ENCODE results near the gene KLHL21. TPM values are rescaled to one million over a fixed set of nuclear protein-coding genes. Genes with fewer than 3 reads are reported as not detected.

KLHL21 gene
- total RNA-seq, 2 experiments from 2014 or later, result 22.8 to 23.0 TPM

DNA sequence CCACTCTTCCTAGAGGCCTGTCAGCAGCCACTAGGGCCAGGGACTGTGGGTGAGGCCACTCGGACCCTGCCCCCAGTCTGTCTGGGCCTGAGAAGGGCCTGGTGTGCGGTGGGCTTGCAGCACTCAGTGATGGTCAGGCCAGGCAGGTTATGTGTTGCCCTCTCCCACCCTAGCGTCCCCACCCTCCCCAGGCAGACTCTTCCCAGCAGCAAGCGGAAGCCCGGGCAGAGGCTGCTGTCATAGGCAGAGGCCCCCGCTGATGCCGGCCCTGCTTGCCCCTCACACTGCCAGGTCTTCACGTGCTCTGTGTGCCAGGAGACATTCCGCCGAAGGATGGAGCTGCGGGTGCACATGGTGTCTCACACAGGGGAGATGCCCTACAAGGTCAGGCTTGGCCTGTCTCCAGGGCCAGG lies 16.3 kb downstream of the KLHL21 start:
- ChIA-PET POLR2A (no interaction called here), CTCF (no interaction called here)
- no peak for DNase-seq
- Mint-ChIP-seq H3K27me3 (ENCODE audit: low read depth) (no peaks in the 10 kb centered on the region), H3K36me3 (ENCODE audit: low read depth) (peaks cover 33% of the 10 kb centered on the region), H3K4me1 (ENCODE audit: low read depth) (peaks cover 34% of the 10 kb centered on the region), H3K4me3 (no peak overlapping the region), H3K27ac (no peak overlapping the region), H3K9me3 (ENCODE audit: insufficient read depth) (no peaks in the 10 kb centered on the region)
- ATAC-seq, result no peak

DNA sequence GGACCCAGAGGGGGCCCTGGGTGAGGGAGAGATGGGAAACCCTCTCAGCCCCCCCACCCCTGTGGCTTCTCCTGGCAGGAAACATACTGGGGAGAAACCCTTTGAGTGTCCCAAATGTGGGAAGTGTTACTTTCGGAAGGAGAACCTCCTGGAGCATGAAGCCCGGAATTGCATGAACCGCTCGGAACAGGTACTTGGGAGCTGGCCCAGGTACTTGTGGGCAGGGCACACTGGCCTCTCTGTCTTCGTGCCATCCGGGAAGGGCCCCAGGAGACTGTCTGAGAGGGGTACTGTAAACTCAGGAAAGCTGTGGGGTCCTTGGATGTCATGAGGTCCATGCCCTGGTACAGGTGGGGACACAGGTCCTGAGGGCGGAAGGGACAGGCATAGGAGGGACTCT lies 16.8 kb downstream of the KLHL21 start:
- H3K27ac Mint-ChIP-seq, result no peak overlapping the region
- CTCF ChIA-PET, result no interaction called here
- no peaks in the 10 kb centered on the region for H3K27me3 Mint-ChIP-seq (ENCODE audit: low read depth)
- DNase-seq (no peak), ATAC-seq (no peak)
- H3K4me1 Mint-ChIP-seq (ENCODE audit: low read depth), result peaks cover 34% of the 10 kb centered on the region
- POLR2A ChIA-PET, result no interaction called here
- H3K4me3 Mint-ChIP-seq, result no peak overlapping the region
- H3K9me3 Mint-ChIP-seq (ENCODE audit: insufficient read depth), result no peaks in the 10 kb centered on the region
- peaks cover 33% of the 10 kb centered on the region for H3K36me3 Mint-ChIP-seq (ENCODE audit: low read depth)

DNA sequence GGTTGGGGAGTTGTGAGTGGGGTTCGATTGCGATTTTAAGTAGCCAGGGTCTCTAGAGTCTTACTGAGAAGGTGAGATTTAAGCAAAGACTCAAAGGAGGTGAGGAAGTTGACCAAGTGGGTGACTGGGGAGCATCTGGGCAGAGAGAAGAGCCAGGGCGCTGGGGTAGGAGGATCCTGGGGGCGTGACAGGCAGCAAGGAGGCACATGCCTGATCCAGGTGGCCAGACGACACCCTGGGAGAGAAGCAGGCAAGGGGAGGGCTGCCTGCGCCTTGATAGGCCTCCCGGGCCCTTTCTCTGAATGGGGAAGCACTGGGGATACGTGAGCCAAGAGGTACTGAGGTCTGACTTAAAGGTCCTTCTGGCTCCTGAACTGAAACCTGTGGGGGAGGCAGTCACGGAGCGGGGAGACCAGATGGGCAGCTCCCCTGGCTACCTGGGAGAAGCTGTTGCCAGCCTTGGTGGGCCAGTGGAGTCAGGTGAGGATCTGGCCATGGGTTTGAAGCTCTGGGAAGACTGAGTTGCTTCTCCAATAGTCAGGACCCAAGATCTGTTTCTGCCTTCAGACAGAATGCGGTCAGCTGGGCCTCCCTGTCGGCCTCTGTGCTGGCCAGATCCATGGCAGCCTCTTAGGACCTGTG lies 17.5 kb downstream of the KLHL21 start:
- H3K4me1 Mint-ChIP-seq (ENCODE audit: low read depth), result peaks cover 35% of the 10 kb centered on the region
- H3K9me3 Mint-ChIP-seq (ENCODE audit: insufficient read depth), result no peaks in the 10 kb centered on the region
- H3K36me3 Mint-ChIP-seq (ENCODE audit: low read depth), result peaks cover 28% of the 10 kb centered on the region
- no peak overlapping the region for H3K27ac Mint-ChIP-seq
- ChIA-PET POLR2A (no interaction called here), CTCF (no interaction called here)
- H3K4me3 Mint-ChIP-seq, result no peak overlapping the region
- ATAC-seq, result no peak
- H3K27me3 Mint-ChIP-seq (ENCODE audit: low read depth), result no peaks in the 10 kb centered on the region
- DNase-seq, result no peak

DNA sequence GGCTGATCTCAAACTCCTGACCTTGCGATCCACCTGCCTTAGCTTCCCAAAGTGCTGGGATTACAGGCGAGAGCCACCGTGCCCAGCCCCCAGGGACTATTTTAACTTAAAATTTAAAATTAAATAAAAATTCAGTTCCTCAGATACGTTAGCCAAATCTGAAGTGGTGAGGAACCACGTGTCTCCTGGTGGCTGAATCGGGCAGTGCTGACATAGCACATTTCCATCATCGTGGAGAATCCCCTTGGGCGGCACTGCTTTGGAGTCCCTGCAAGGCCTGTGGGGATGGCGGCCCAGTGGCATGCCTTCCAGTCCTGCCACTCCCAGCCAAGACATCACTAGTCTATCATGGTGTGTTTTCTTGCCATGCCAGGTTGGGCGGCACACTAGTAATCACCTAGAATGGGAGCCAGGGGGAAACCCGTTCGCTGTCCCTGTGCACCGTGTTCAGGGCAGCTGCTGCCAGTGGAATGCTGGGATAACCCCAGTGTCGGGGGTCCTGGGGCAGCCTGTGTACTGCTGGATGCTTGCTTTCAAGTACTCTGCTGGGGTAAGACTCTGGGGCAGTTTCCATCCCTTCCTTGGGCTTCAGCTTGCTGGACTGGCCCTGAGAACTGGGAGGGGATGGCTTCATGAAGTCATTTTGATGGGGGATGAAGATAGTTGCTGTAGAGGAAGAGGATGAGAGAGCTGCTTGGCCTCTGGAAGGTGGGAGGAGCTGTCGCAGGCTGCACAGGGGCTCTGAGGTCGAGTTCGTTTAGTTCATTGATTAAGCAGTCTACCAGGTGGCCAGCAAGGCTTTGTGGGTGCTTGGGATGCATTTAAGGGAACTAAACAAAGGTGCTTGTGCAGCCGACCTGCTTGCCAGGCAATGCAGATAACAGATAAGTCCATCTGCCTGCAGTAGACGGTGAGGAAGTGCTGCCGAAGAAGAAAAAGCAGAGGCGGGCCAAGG lies 18.3 kb downstream of the KLHL21 start:
- H3K9me3 Mint-ChIP-seq (ENCODE audit: insufficient read depth), result no peaks in the 10 kb centered on the region
- no peaks in the 10 kb centered on the region for H3K27me3 Mint-ChIP-seq (ENCODE audit: low read depth)
- POLR2A ChIA-PET, result no interaction called here
- H3K27ac Mint-ChIP-seq, result peak overlapping the region; percentile 32
- H3K4me1 Mint-ChIP-seq (ENCODE audit: low read depth), result peaks cover 40% of the 10 kb centered on the region
- H3K4me3 Mint-ChIP-seq, result no peak overlapping the region
- no peak for DNase-seq
- CTCF ChIA-PET, result interaction anchor here (5.7 kb wide), 1 partner anchor 31 kb away, joined by 32 read pairs; the partner anchor contains the start of genes NOL9 and TAS1R1
- no peak for ATAC-seq
- H3K36me3 Mint-ChIP-seq (ENCODE audit: low read depth), result peaks cover 22% of the 10 kb centered on the region

DNA sequence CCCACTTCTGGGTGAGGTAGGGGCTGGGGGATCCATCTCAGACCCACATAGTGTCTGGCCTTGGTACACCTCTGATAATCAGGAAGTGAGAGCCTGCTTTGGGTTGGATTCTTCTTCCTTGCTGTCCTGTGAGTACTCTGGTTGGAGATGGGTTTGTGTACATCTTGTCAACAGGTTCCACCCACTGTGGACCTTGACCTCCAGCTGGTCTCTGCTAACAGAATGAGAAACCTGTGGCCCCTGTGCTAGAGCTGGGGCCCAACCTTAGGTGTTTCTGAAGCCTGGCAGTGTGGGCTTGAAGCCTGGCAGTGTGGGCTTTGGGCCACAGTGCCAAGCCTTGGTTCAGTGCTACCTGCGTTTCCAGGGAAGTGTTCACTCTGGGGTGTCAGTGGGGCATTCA lies 20.3 kb downstream of the KLHL21 start:
- ChIA-PET POLR2A (interaction anchor here (0.6 to 5.9 kb wide), 3 partner anchors 18 to 162 kb away, joined by 3 to 32 read pairs (median 3); partner anchors contain the start of genes HES2 and KLHL21), CTCF (interaction anchor here (1.2 to 5.7 kb wide), 2 partner anchors 22 to 28 kb away, joined by 3 to 32 read pairs; partner anchors contain the start of genes NOL9 and TAS1R1)
- no peak for ATAC-seq
- DNase-seq, result no peak
- H3K4me3 Mint-ChIP-seq, result no peak overlapping the region
- no peaks in the 10 kb centered on the region for H3K9me3 Mint-ChIP-seq (ENCODE audit: insufficient read depth)
- H3K27ac Mint-ChIP-seq, result peak overlapping the region; percentile 39
- H3K27me3 Mint-ChIP-seq (ENCODE audit: low read depth), result no peaks in the 10 kb centered on the region
- H3K4me1 Mint-ChIP-seq (ENCODE audit: low read depth), result peaks cover 40% of the 10 kb centered on the region
- peaks cover 9% of the 10 kb centered on the region for H3K36me3 Mint-ChIP-seq (ENCODE audit: low read depth)

DNA sequence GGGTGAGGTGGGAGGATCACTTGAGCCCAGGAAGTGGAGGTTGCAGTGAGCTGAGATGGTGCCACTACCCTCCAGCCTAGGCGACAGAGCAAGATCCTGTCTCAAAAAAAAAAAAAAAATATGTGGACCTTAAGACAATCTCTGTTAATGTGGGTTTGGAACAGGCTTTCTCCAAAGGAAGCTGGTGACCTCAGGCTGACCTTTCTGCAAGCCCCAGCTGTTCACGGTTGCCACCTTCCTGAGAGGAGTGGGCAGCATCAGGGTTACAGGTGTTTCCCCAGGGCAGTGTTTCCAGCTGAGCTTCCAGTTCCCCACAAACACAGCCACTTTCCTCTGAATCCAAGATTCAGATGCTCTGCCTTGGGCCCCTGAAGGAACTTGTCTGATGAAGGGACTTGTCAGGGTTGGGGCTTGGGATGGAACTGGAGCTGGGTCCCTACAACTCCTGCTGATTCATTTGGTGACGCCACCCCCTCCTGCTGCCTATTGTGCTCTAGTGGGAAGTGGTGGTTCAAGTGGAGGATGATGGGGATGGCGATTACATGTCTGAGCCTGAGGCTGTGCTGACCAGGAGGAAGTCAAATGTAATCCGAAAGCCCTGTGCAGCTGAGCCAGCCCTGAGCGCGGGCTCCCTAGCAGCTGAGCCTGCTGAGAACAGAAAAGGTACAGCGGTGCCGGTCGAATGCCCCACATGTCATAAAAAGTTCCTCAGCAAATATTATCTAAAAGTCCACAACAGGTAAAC lies 20.9 kb downstream of the KLHL21 start:
- ATAC-seq, result no peak
- no peak for DNase-seq
- no peaks in the 10 kb centered on the region for H3K9me3 Mint-ChIP-seq (ENCODE audit: insufficient read depth)
- ChIA-PET CTCF (interaction anchor here (0.7 to 5.7 kb wide), 3 partner anchors 23 to 36 kb away, joined by 3 to 32 read pairs (median 3); partner anchors contain the start of genes NOL9 and TAS1R1), POLR2A (interaction anchor here (0.6 to 5.9 kb wide), 3 partner anchors 19 to 46 kb away, joined by 3 to 32 read pairs (median 3); partner anchors contain the start of gene KLHL21)
- H3K4me1 Mint-ChIP-seq (ENCODE audit: low read depth), result peaks cover 37% of the 10 kb centered on the region
- no peaks in the 10 kb centered on the region for H3K27me3 Mint-ChIP-seq (ENCODE audit: low read depth)
- peak overlapping the region; percentile 99 for H3K27ac Mint-ChIP-seq
- H3K36me3 Mint-ChIP-seq (ENCODE audit: low read depth), result peaks cover 8% of the 10 kb centered on the region
- H3K4me3 Mint-ChIP-seq, result peak overlapping the region; percentile 34

DNA sequence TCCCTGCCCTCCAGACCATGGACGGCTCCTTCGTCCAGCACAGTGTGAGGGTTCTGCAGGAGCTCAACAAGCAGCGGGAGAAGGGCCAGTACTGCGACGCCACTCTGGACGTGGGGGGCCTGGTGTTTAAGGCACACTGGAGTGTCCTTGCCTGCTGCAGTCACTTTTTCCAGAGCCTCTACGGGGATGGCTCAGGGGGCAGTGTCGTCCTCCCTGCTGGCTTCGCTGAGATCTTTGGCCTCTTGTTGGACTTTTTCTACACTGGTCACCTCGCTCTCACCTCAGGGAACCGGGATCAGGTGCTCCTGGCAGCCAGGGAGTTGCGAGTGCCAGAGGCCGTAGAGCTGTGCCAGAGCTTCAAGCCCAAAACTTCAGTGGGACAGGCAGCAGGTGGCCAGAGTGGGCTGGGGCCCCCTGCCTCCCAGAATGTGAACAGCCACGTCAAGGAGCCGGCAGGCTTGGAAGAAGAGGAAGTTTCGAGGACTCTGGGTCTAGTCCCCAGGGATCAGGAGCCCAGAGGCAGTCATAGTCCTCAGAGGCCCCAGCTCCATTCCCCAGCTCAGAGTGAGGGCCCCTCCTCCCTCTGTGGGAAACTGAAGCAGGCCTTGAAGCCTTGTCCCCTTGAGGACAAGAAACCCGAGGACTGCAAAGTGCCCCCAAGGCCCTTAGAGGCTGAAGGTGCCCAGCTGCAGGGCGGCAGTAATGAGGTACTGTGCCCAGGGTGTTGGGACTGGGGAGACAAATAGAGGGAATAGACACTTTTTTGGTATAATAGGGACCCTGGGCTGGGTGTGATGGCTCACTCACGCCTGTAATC lies 21.9 kb downstream of the KLHL21 start:
- Mint-ChIP-seq H3K4me3 (peak overlapping the region; percentile 97), H3K27ac (peak overlapping the region; percentile 99), H3K4me1 (ENCODE audit: low read depth) (peaks cover 37% of the 10 kb centered on the region), H3K36me3 (ENCODE audit: low read depth) (peaks cover 8% of the 10 kb centered on the region), H3K9me3 (ENCODE audit: insufficient read depth) (no peaks in the 10 kb centered on the region), H3K27me3 (ENCODE audit: low read depth) (no peaks in the 10 kb centered on the region)
- no peak for DNase-seq
- ChIA-PET POLR2A (interaction anchor here (0.5 to 5.9 kb wide), 6 partner anchors 9 to 475 kb away, joined by 3 to 32 read pairs (median 5); partner anchors contain the start of genes KLHL21, NOL9 and TAS1R1), CTCF (interaction anchor here (0.7 to 5.7 kb wide), 7 partner anchors 9 to 91 kb away, joined by 3 to 32 read pairs (median 4); partner anchors contain the start of genes NOL9 and TAS1R1)
- ATAC-seq, result no peak

DNA sequence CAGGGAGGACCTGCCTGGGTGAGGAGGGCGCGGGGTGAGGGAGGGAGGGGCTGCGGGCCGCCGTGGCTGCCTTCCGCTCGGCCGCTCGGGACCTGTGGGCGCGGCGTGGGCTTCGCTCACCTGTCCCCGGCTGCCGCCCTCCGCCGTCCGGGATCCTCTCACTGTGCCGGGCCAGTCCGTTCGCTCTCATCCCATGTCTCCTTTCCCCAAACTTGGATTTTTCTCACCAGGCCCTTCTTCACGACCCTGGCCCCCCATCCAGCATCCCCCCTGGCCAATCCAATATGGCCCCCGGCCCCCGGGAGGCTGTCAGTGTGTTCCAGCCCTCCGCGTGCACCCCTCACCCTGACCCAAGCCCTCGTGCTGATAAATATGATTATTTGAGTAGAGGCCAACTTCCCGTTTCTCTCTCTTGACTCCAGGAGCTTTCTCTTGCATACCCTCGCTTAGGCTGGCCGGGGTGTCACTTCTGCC lies 22.5 kb downstream of the KLHL21 start:
- ChIA-PET CTCF (interaction anchor here (0.7 to 5.7 kb wide), 8 partner anchors 10 to 203 kb away, joined by 3 to 32 read pairs (median 4); partner anchors contain the start of genes NOL9 and TAS1R1), POLR2A (interaction anchor here (0.5 to 5.9 kb wide), 7 partner anchors 9 to 476 kb away, joined by 3 to 32 read pairs (median 5); partner anchors contain the start of genes KLHL21, NOL9 and TAS1R1)
- peak overlapping the region; percentile 97 for H3K4me3 Mint-ChIP-seq
- H3K27ac Mint-ChIP-seq, result peak overlapping the region; percentile 99
- DNase-seq, result no peak
- peaks cover 8% of the 10 kb centered on the region for H3K36me3 Mint-ChIP-seq (ENCODE audit: low read depth)
- no peaks in the 10 kb centered on the region for H3K9me3 Mint-ChIP-seq (ENCODE audit: insufficient read depth)
- no peak for ATAC-seq
- H3K4me1 Mint-ChIP-seq (ENCODE audit: low read depth), result peaks cover 37% of the 10 kb centered on the region
- H3K27me3 Mint-ChIP-seq (ENCODE audit: low read depth), result no peaks in the 10 kb centered on the region

DNA sequence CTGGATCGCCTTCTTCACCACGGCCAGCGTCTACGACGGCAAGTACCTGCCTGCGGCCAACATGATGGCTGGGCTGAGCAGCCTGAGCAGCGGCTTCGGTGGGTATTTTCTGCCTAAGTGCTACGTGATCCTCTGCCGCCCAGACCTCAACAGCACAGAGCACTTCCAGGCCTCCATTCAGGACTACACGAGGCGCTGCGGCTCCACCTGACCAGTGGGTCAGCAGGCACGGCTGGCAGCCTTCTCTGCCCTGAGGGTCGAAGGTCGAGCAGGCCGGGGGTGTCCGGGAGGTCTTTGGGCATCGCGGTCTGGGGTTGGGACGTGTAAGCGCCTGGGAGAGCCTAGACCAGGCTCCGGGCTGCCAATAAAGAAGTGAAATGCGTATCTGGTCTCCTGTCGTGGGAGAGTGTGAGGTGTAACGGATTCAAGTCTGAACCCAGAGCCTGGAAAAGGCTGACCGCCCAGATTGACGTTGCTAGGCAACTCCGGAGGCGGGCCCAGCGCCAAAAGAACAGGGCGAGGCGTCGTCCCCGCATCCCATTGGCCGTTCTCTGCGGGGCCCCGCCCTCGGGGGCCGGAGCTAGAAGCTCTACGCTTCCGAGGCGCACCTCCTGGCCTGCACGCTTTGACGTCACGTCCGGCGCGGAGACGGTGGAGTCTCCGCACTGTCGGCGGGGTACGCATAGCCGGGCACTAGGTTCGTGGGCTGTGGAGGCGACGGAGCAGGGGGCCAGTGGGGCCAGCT lies 23.1 kb downstream of the KLHL21 start, which contains the start of gene ZBTB48:
Gene ZBTB48 (plus strand): TSS at position 621 of the 745 bp plus-strand sequence. CDS start 616 bp downstream, outside the sequence.
- Mint-ChIP-seq H3K27me3 (ENCODE audit: low read depth) (no peaks in the 10 kb centered on the region), H3K36me3 (ENCODE audit: low read depth) (peaks cover 8% of the 10 kb centered on the region), H3K9me3 (ENCODE audit: insufficient read depth) (no peaks in the 10 kb centered on the region), H3K27ac (peak within 1 kb of the TSS; percentile 99), H3K4me3 (peak within 1 kb of the TSS; percentile 97), H3K4me1 (ENCODE audit: low read depth) (peaks cover 35% of the 10 kb centered on the region)
- peak; percentile 98 for ATAC-seq
- peak; percentile 98 for DNase-seq
- CTCF ChIA-PET, result interaction anchor here (0.7 to 5.7 kb wide), 8 partner anchors 10 to 204 kb away, joined by 3 to 32 read pairs (median 4); partner anchors contain the start of genes NOL9 and TAS1R1
- POLR2A ChIA-PET, result interaction anchor here (1.3 to 5.9 kb wide), 4 partner anchors 9 to 25 kb away, joined by 5 to 32 read pairs (median 6); partner anchors contain the start of genes KLHL21, NOL9 and TAS1R1
